Choroid plexus epithelial cell (primary cell): Measurements from ENCODE around the gene ANGPTL8.

Experiments used
- DNase-seq: peaks from one replicate; pipeline ENCODE4 v3.0.0-alpha.2; 2010; ENCODE audit warnings: low read depth
- H3K4me3 ChIP-seq: 2 replicates; pipeline ENCODE4 v1.5.1; 2011; ENCODE audit warnings: low read depth, mild to moderate bottlenecking, control low read depth, low read length, moderate library complexity
- TF ChIP-seq, protein P1 (sequence below): conservative IDR thresholded peaks from 2 replicates; pipeline ENCODE4 v1.5.1; 2011; ENCODE audit warnings: low read depth, mild to moderate bottlenecking, control low read depth, inconsistent platforms, low read length, moderate library complexity

The ANGPTL8 gene

DNA sequence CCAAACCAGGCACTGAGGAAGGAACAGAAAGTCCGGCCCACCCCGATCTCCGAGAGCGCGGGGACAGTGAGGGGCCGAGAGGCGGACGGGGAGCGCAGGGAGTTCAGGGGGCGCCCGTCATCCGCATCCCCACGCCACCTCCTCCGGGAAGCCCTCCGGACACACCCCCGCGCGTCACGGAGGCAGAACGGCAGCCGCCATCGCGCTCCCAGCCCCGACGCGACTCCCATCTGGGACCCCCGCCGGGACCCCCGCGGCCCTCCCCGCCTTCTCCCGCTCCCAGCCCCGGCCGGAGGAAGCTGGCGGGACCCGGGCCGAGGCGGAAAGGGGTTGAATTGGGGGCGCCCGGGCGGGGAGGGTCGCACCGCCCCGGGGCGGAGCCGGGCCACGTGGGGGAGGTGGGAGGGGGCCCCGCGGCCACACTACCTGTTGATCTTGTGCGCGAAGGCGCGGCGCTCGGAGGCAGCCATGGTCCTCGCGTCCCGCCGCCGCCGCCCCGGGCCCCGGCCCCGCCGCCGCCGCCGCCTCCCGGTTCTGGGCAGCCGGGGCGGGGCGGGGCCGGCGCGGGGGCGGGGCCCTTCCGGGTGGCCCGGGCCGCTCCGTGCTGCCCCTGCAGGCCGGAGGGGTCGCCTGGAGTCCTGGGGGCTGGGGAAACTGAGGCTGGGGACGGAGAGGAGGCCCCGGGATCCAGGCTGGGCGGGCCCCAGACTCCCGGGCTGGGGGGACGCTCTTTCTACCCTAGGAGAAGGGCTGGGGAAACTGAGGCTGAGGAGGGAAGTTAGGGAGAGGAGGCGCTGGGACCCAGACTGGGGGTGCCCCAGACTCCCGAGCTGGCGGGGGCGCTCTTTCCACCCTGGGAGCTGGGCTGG, 22.8 kb downstream of the ANGPTL8 start, which contains the start of gene DOCK6:
DOCK6 (minus strand) TSS at position 554 of the 869 bp plus-strand sequence; CDS start at position 470, 84 bp downstream.
- no peak for DNase-seq
- peak within 1 kb of the TSS; percentile 71 for H3K4me3 ChIP-seq
- TF ChIP-seq, protein P1, sequence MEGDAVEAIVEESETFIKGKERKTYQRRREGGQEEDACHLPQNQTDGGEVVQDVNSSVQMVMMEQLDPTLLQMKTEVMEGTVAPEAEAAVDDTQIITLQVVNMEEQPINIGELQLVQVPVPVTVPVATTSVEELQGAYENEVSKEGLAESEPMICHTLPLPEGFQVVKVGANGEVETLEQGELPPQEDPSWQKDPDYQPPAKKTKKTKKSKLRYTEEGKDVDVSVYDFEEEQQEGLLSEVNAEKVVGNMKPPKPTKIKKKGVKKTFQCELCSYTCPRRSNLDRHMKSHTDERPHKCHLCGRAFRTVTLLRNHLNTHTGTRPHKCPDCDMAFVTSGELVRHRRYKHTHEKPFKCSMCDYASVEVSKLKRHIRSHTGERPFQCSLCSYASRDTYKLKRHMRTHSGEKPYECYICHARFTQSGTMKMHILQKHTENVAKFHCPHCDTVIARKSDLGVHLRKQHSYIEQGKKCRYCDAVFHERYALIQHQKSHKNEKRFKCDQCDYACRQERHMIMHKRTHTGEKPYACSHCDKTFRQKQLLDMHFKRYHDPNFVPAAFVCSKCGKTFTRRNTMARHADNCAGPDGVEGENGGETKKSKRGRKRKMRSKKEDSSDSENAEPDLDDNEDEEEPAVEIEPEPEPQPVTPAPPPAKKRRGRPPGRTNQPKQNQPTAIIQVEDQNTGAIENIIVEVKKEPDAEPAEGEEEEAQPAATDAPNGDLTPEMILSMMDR = peak; percentile 37

DNA sequence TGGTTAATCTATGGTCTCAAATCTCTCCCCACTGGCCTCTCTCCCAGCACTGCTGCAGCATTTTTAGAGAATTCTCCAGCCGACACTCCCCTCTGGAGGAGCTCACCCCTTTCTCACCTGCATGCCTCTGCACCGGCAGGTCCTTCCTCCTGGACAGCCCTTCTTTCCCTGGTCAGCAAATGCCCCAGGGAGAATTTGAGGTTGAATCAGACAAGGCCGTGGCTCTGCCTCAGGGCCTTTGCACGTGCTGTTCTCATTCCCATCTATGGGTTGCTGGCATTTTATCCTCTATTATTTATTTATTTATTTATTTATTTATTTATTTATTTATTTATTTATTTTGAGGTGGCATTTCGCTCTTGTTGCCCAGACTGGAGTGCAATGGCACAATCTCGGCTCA, 24.3 kb downstream of the ANGPTL8 start:
- no peak for DNase-seq
- no peak overlapping the region for H3K4me3 ChIP-seq
- TF ChIP-seq, protein P1 = no peak

DNA sequence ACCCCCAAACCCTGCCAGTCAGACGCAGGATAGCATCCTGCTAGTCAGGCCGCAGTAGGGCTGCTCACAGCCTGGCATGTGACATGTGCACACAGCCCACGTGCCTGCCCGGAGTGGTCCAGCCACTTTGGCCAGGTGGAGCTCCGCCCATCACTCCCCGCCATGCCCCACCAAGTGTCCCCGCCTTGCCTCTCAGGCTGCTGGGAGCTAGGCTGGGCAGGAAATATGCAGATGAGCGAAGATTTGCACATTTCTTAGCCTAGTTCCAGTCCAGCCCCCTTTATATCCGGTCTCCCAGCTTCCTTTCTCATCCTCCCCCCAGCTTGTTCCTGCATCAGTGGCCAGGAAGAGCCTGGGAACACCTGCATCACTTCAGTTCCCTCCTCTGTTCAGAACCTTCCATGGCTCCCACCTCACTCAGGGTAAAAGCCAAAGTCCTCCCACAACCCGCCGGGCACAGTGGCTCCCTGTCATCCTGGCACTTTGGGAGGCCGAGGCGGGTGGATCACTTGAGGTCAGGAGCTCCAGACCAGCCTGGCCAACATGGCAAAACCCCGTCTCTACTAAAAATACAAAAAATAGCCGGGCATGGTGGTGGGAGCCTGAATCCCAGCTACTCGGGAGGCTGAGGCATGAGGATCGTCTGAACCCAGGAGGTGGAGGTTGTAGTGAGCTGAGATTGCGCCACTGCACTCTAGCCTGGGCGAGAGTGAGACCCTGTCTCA, 25.2 kb downstream of the ANGPTL8 start:
- no peak overlapping the region for H3K4me3 ChIP-seq
- TF ChIP-seq, protein P1 = no peak
- DNase-seq = no peak

DNA sequence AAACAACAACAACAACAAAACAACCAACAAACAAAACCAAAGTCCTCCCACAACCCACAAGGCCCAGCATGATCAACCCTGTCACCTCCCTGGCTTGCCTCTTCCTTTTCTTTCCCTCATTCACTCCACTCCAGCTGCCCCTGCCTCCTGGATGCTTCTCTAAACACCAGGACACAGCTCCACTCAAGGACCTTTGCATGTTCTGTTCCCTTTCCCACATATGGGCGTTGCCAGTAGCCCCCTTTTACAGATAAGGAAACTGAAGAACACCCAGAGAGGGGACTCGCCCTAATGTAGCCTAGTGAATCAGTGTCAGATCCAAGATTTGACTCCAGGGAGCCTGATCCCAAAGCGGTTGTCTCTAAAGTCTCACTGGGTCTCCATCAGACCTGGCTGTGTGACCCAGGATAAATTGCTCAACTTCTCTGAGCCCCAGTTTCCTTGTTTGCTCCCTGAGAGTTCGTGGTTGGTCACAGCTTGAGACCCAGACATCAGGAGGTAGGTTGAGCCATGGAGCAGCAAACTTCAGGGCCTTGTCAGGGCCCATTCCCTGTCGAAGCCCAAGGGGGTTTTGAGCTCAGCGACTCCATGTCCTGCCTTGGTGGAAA, 25.9 kb downstream of the ANGPTL8 start:
- no peak for DNase-seq
- no peak overlapping the region for H3K4me3 ChIP-seq
- TF ChIP-seq, protein P1 = no peak

DNA sequence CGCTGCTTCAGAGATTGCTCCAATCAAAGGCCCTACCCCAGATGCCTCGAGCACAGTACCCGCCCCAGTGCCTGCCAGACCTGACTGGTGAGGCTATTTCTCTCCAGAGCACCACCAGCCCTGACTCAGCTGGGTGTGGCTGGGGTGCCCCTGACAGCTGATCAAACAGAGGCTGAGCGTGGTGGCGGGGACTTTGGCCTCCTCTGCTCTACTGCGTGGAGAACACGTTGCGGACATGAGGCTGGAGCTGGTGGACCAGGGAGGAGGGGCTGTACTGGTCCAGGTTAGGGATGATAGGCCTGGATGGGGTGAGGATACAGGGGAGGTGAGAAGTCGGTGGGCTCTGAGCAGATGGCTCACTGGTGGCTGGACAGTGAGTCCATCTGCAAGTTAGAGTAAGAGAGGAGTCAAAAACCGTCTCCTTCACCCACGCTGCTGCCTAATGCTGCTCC, 26.4 kb downstream of the ANGPTL8 start:
- TF ChIP-seq, protein P1 = no peak
- DNase-seq = no peak
- no peak overlapping the region for H3K4me3 ChIP-seq

DNA sequence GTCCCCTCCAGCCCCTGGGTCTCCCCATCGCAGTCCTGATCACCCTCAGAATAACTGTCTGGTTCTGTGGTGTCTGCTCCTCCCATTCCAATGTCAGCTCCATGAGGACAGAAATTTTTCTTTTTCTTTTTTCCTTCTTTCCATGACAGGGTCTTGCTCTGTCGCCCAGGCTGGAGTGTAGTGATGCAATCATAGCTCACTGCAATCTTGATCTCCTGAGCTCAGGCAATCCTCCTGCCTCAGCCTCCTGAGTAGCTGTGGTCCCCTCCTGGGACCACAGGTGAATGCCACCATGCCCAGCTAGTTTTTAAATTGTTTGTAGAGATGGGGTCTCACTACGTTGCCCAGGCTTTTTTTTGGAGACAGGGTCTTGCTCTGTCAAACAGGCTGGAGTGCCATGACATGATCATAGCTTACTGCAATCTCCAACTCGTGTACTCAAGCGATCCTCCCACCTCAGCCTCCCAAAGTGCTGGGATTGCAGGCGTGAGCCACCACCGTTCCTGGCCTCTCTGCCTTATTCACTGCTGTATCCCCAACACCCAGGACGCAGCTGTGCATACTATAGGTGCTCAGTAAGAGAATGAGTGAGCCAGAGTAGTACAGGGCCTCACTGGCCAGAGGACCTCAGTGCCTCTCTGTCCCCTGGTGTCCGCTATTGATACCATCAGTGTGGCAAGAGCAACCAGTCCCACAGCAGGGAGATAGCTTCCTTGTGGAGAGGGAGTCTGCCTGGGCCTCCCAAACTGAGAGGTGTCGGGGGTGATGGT, 28.1 kb downstream of the ANGPTL8 start:
- TF ChIP-seq, protein P1 = no peak
- H3K4me3 ChIP-seq = no peak overlapping the region
- DNase-seq = no peak
